ENCODE measurements around the gene NFKB2. TPM values are rescaled to one million over a fixed set of nuclear protein-coding genes. Genes with fewer than 3 reads are reported as not detected.
A peak's percentile ranks its signal among the peaks of the same experiment; 100 is the strongest.

Gene NFKB2
- total RNA-seq, 1 experiment from 2014 or later, result 64.7 TPM

- TF ChIP-seq CTCF (IDR thresholded peaks at IDR 0.05; ENCODE audit: unreplicated experiment), result no peak
- Mint-ChIP-seq H3K4me3 (ENCODE audit: low read depth, unreplicated experiment) (no peak overlapping the region), H3K4me1 (ENCODE audit: low read depth, unreplicated experiment) (no peaks in the 10 kb centered on the region), H3K36me3 (ENCODE audit: insufficient read depth, unreplicated experiment) (peaks cover 51% of the 10 kb centered on the region), H3K27ac (ENCODE audit: unreplicated experiment) (no peak overlapping the region), H3K27me3 (ENCODE audit: unreplicated experiment) (no peaks in the 10 kb centered on the region), H3K9me3 (ENCODE audit: low read depth, unreplicated experiment) (no peaks in the 10 kb centered on the region)
- intact Hi-C loops (cut with micrococcal nuclease; ENCODE audit: unreplicated experiment), result no loop called here
- BruUV-seq (replicated peaks), result no TSS peak
- CTCF ChIA-PET, result interaction anchor here (4.5 kb wide), 1 partner anchor 124 kb away, joined by 71 read pairs; no protein-coding TSS in a partner anchor
- DNase-seq, result no peak
Observed at GRCh38 chr10:102354451-102354850, 41.1 kb upstream of the NFKB2 start.

GRCh38 chr10:102358712-102359382, 36.7 kb upstream of the NFKB2 start:
- no peaks in the 10 kb centered on the region for H3K27me3 Mint-ChIP-seq (ENCODE audit: unreplicated experiment)
- no peak for TF ChIP-seq CTCF (IDR thresholded peaks at IDR 0.05; ENCODE audit: unreplicated experiment)
- no peaks in the 10 kb centered on the region for H3K9me3 Mint-ChIP-seq (ENCODE audit: low read depth, unreplicated experiment)
- H3K4me1 Mint-ChIP-seq (ENCODE audit: low read depth, unreplicated experiment), result no peaks in the 10 kb centered on the region
- CTCF ChIA-PET, result interaction anchor here (0.6 kb wide), 1 partner anchor 71 kb away, joined by 5 read pairs; no protein-coding TSS in a partner anchor
- DNase-seq, result no peak
- no peak overlapping the region for H3K4me3 Mint-ChIP-seq (ENCODE audit: low read depth, unreplicated experiment)
- no peak overlapping the region for H3K27ac Mint-ChIP-seq (ENCODE audit: unreplicated experiment)
- no TSS peak for BruUV-seq (replicated peaks)
- intact Hi-C loops (cut with micrococcal nuclease; ENCODE audit: unreplicated experiment), result no loop called here
- H3K36me3 Mint-ChIP-seq (ENCODE audit: insufficient read depth, unreplicated experiment), result peaks cover 47% of the 10 kb centered on the region

- CTCF ChIA-PET, result no interaction called here
- intact Hi-C loops (cut with micrococcal nuclease; ENCODE audit: unreplicated experiment), result no loop called here
- H3K9me3 Mint-ChIP-seq (ENCODE audit: low read depth, unreplicated experiment), result no peaks in the 10 kb centered on the region
- no TSS peak for BruUV-seq (replicated peaks)
- DNase-seq, result no peak
- TF ChIP-seq CTCF (IDR thresholded peaks at IDR 0.05; ENCODE audit: unreplicated experiment), result no peak
- H3K27ac Mint-ChIP-seq (ENCODE audit: unreplicated experiment), result peak overlapping the region; percentile 44
- peaks cover 31% of the 10 kb centered on the region for H3K36me3 Mint-ChIP-seq (ENCODE audit: insufficient read depth, unreplicated experiment)
- H3K4me1 Mint-ChIP-seq (ENCODE audit: low read depth, unreplicated experiment), result peaks cover 16% of the 10 kb centered on the region
- no peak overlapping the region for H3K4me3 Mint-ChIP-seq (ENCODE audit: low read depth, unreplicated experiment)
- H3K27me3 Mint-ChIP-seq (ENCODE audit: unreplicated experiment), result no peaks in the 10 kb centered on the region
Observed at GRCh38 chr10:102367441-102367840, 28.1 kb upstream of the NFKB2 start.

- CTCF ChIA-PET, result no interaction called here
- no peak for TF ChIP-seq CTCF (IDR thresholded peaks at IDR 0.05; ENCODE audit: unreplicated experiment)
- H3K9me3 Mint-ChIP-seq (ENCODE audit: low read depth, unreplicated experiment), result no peaks in the 10 kb centered on the region
- DNase-seq, result peak; percentile 46
- H3K36me3 Mint-ChIP-seq (ENCODE audit: insufficient read depth, unreplicated experiment), result peaks cover 32% of the 10 kb centered on the region
- BruUV-seq (replicated peaks), result no TSS peak
- intact Hi-C loops (cut with micrococcal nuclease; ENCODE audit: unreplicated experiment), result no loop called here
- H3K4me3 Mint-ChIP-seq (ENCODE audit: low read depth, unreplicated experiment), result no peak overlapping the region
- H3K4me1 Mint-ChIP-seq (ENCODE audit: low read depth, unreplicated experiment), result peaks cover 16% of the 10 kb centered on the region
- peak overlapping the region; percentile 44 for H3K27ac Mint-ChIP-seq (ENCODE audit: unreplicated experiment)
- H3K27me3 Mint-ChIP-seq (ENCODE audit: unreplicated experiment), result no peaks in the 10 kb centered on the region
Observed at GRCh38 chr10:102368077-102368476, 27.4 kb upstream of the NFKB2 start.

Data from Calu3 (cell line).